ENCODE results near the gene CNOT6.
"Not testable (repeated sequence)": the region's sequence is repeated elsewhere in the genome, so short reads cannot be mapped to it uniquely, and the experiment has no call there.

The CNOT6 gene

GRCh38 chr5:180494060-180494509 lies at the start of gene CNOT6:
Gene CNOT6, plus strand, starts transcription at chr5:180494379. Its CDS starts 34,898 bp downstream, at chr5:180529277.
- FAIRE-seq, result no peak

- FAIRE-seq, result no peak
These were observed 39.4 kb upstream of the CNOT6 start for GRCh38 chr5:180454752-180455151.

- FAIRE-seq, result no peak
These were observed 38.3 kb upstream of the CNOT6 start for GRCh38 chr5:180455872-180456271.

- no peak for FAIRE-seq
These were observed 37.4 kb upstream of the CNOT6 start for GRCh38 chr5:180456792-180457191.

GRCh38 chr5:180458852-180459673 lies 35.1 kb upstream of the CNOT6 start:
- not testable (repeated sequence) for FAIRE-seq

- not testable (repeated sequence) for FAIRE-seq
These were observed 34.5 kb upstream of the CNOT6 start for GRCh38 chr5:180459674-180460142.

DNA sequence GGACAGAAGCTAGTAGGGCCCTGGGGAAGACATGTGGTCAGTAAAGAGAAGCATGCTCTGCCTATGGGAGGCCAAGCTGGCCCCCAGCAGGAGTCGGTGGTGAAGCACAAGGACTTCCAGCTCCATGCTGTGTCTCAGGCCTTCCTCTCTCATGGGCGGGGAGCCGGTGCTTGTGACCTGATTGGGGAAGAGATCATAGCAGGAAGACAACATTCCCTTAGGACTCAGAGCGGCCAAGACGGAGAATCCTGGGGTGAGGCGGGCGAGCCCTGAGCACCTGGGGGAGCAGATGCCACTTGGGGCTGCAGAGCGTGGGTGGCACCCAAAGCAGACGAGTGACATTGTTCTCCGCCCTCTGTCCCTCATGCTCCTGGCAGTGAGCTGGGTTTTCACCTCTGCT lies 33.3 kb upstream of the CNOT6 start:
- no peak for FAIRE-seq

DNA sequence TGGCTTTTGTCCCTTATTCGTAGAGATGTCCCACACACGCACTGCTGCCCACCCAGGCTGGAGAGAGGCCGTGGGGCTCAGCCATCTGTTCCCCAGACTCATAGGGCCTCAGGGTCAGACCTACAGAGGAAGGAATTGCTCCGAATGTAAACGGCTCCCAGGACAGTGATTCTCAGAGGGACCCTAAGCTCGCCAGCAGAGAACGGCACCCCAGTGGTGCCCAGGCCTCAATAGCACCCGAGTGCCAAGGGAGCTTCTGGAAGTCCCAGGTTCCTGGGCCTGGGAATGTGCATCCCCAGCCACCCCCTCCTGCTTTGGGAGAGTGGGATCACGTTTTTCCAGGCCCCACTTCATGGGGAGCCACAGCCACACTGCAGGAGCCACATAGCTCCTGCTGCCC lies 32.9 kb upstream of the CNOT6 start:
- FAIRE-seq, result no peak

- FAIRE-seq, result no peak
These were observed 30.8 kb upstream of the CNOT6 start for GRCh38 chr5:180463216-180463900.

- no peak for FAIRE-seq
These were observed 30.1 kb upstream of the CNOT6 start for GRCh38 chr5:180463916-180464602.

- FAIRE-seq, result no peak
These were observed 29.6 kb upstream of the CNOT6 start for GRCh38 chr5:180464603-180464970.

- not testable (repeated sequence) for FAIRE-seq
These were observed 29.1 kb upstream of the CNOT6 start for GRCh38 chr5:180465052-180465451.

DNA sequence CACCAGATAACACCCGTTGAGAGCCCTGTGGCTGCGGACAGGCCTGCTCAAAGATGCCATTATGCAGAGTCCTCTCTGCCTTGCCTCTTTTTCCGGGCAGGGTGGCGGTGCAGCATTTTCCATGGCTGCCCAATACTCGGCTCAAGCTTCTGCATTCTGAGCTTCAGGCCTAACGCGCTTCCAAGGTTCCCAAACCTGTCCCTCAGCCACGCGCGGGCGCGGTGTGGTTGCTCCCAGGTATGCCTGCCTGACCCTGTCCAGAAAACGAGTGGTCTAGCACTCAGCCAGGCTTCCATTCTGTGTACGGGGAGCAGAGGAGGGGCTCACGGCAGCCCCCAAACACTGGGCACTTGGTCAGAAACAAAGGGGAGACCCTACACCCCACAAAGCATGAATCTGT lies 27.9 kb upstream of the CNOT6 start:
- no peak for FAIRE-seq

- FAIRE-seq, result no peak
These were observed 26.9 kb upstream of the CNOT6 start for GRCh38 chr5:180467028-180467975.

DNA sequence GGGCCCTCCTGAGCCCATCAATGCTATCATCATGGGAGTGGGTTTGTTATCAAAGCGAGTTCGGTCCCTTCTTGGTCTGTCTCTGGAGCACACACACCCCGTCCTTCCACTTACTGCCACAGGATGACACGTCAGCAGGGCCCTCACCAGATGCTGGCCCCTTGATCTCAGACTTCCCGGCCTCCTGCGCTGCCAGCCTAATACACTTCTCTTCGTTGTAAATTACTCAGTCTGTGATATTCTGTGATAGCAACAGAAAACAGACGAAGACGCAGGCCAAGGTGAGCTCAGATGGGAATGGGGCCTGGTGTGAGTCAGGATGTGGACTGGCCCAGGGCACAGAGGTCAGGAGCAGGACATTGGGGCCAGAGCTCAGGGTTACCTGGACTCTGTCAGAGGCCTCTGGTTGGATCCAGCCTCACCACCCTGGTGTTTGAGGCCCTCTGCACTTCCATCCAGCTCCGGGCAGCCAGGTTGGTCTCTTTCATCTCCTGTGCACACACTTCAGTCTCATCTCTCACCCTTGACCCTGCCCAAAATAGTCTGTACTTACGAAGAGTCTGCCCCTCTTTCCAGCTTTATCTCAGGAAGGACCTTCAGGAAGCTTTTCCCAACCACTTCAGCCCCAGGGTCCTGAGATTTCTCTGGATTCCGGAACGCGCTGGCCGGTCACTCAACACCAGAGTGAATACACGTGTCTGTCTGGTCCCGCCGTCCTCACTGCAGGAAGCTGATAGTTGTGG lies 26.0 kb upstream of the CNOT6 start:
- no peak for FAIRE-seq

DNA sequence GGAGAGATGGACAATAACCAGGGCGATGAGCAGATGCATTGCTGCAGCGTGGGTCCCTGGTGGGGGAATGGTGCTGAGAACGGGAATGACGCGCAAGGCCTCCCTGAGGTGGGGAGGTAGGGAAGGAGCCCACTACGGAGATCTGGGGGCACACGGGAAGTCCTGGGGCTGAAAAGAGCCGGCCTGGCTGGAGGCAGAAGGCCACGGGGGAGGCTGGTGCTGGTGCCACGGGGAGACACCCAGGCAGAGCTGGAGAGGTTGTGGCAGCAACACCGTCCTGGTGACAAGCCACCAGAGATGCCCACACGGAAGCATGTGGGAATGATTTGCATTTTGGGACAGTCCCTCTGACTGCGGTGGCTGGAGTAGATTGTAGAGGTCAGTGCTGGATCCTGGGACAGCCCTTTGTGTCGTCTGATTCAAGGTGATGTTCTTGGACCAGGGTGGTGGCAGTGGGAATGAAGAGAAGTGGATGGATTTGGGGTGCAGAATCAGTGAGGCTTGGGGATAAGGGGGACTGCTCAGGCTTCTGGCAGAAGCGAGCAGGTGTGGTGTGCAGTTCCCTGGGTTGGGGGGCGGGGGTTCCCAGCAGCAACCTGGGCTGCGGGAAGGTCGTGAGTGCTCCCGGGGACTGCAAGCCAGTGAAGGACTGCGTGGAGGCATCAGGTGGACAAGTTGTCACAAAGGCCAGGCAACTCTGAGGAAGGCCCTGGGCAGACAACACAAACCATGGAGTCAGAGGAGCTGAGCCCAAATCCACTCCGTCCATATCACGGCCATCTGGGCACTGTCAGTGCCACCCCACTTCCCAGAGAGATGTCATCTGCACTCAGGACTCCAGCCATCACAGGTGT lies 25.2 kb upstream of the CNOT6 start:
- no peak for FAIRE-seq

- FAIRE-seq, result no peak
These were observed 24.7 kb upstream of the CNOT6 start for GRCh38 chr5:180469586-180469865.

- no peak for FAIRE-seq
These were observed 24.3 kb upstream of the CNOT6 start for GRCh38 chr5:180469866-180470265.

DNA sequence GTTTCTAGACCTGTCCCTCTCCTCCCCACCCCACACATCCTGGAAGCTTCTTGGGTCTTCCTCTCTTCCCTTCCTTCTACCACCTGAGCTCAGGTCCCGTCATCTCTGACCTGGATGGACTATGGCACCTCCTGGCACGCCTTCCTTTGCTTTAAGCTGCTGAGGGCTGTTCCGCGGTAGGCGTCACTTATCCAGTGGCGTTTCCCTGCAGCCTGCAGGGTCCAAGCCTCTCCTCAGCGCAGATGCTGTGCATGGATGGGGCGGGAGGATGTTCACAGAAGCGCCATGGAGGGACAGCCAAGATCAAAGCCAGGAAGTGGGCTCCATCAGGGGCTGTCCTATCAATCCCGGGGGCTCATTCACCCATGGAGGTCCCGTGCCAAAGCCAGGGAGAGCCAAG lies 23.8 kb upstream of the CNOT6 start:
- no peak for FAIRE-seq

GRCh38 chr5:180470966-180471582 lies 23.1 kb upstream of the CNOT6 start:
- FAIRE-seq, result no peak

Data from TTC549 (cell line).